ENCODE results near the gene ADAM10.

- TF ChIP-seq POLR2A (IDR thresholded peaks at IDR 0.05; ENCODE audit: low read depth, low read length), result no peak
- TF ChIP-seq TAF1 (IDR thresholded peaks at IDR 0.05; ENCODE audit: borderline replicate concordance, low read depth, low read length), result no peak
Measured at GRCh38 chr15:58543664-58544335, 205.7 kb downstream of the ADAM10 start.

All from GM12892 (cell line).